ENCODE results near the gene RAI1. TPM values are rescaled to one million over a fixed set of nuclear protein-coding genes. Genes with fewer than 3 reads are reported as not detected.

The RAI1 gene
- total and polyA plus RNA-seq, 2 experiments from 2014 or later: 0.87 to 0.89 TPM

DNA sequence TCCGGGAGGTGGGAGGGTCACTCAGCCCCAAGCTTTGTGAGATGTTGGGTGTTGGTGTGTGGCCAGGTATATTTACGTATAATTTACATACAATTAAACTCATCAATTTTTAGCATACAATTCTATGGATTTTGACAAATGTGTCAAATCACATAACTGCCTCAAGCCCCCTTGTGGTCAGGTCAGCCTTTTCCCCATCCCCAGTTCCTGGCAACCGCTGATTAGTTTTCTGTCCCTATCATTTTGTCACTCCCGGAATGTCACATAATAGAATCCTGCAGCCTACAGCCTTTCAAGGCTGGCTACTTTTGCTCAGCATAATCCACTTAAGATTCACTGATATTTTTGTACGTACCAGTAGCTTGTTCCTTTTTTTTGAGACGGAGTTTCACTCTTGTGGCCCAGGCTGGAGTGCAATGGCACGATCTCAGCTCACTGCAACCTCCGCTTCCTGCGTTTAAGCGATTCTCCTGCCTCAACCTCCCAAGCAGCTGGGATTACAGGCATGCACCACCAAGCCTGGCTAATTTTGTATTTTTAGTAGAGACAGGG lies 19.3 kb upstream of the RAI1 start:
- Mint-ChIP-seq H3K4me3 (no peak overlapping the region), H3K36me3 (ENCODE audit: low read depth) (peaks cover 5% of the 10 kb centered on the region; the same call in 1 of the 3 replicates), H3K27me3 (ENCODE audit: insufficient read depth, low read depth, poor library complexity) (peaks cover 11% of the 10 kb centered on the region), H3K9me3 (peaks cover 32% of the 10 kb centered on the region), H3K4me1 (peaks cover 14% of the 10 kb centered on the region), H3K27ac (no peak overlapping the region)
- Histone ChIP-seq H3K27ac (ENCODE audit: low read depth) (no peak overlapping the region), H3K79me2 (replicated peaks; ENCODE audit: insufficient read depth) (no peaks in the 10 kb centered on the region), H2AFZ (no peak overlapping the region), H3K4me2 (no peak overlapping the region), H4K20me1 (replicated peaks; ENCODE audit: insufficient read depth) (no peaks in the 10 kb centered on the region), H3K9me2 (ENCODE audit: insufficient read depth) (no peaks in the 10 kb centered on the region), H3K4me3 (no peak overlapping the region), H3K4me1 (ENCODE audit: insufficient read depth) (no peaks in the 10 kb centered on the region), H3K36me3 (ENCODE audit: insufficient read depth) (no peaks in the 10 kb centered on the region), H3K27me3 (ENCODE audit: insufficient read depth) (no peaks in the 10 kb centered on the region), H3F3A (replicated peaks; ENCODE audit: low read depth) (no peaks in the 10 kb centered on the region)
- peak; percentile 55 for DNase-seq (ENCODE audit: low spot score)
- TF ChIP-seq REST (IDR thresholded peaks at IDR 0.05; ENCODE audit: unreplicated experiment): no peak
- TF ChIP-seq, protein P1, sequence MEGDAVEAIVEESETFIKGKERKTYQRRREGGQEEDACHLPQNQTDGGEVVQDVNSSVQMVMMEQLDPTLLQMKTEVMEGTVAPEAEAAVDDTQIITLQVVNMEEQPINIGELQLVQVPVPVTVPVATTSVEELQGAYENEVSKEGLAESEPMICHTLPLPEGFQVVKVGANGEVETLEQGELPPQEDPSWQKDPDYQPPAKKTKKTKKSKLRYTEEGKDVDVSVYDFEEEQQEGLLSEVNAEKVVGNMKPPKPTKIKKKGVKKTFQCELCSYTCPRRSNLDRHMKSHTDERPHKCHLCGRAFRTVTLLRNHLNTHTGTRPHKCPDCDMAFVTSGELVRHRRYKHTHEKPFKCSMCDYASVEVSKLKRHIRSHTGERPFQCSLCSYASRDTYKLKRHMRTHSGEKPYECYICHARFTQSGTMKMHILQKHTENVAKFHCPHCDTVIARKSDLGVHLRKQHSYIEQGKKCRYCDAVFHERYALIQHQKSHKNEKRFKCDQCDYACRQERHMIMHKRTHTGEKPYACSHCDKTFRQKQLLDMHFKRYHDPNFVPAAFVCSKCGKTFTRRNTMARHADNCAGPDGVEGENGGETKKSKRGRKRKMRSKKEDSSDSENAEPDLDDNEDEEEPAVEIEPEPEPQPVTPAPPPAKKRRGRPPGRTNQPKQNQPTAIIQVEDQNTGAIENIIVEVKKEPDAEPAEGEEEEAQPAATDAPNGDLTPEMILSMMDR (conservative IDR thresholded peaks at IDR 0.05; ENCODE audit: low read depth in 2 of 2): peak; percentile 45 to 66
- peak; percentile 15; the same call in 2 of the 3 replicates for ATAC-seq

DNA sequence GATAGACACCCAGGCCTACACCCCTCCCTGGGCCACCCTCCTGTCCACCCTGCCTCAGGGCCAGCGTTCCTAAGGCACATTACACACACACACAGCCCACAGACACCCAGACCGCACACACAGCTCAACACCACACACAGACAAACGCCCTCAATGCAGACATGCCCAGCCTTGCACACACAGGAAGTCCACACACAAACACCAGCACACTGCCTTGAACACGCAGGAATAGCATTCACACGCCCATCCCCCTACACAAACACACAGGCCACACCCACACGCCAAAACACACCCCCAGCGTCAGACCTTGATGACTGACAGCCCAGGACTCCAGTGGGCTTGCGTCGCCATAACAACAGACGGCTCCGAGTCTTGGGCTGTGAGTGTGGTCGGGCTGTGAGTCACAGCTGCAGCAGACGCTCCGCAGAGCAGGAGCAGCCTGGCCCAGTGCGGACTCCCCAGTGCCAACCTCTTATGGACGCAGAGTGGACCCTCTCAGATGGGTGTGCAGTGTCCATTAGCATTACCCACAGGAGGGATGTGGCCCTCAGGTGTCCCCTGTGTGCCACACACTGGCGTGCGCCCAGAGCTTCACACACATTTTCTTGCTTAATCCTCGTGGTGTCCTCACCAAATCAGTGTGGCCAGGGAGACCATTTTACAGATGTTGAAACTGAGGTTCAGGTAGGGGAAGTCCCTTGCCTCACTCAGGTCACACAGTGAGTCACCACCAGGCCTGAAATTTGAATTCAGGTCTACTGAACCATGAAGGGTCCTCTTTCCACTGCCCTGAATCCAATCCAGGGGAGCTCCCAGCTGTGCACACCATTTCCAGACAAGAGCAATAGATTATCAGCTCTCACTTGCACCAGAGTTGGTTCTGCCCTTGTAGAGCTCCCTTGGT lies 17.8 kb upstream of the RAI1 start:
- Histone ChIP-seq H3K4me2 (no peak overlapping the region), H3K9me2 (ENCODE audit: insufficient read depth) (no peaks in the 10 kb centered on the region), H2AFZ (no peak overlapping the region), H3K4me1 (ENCODE audit: insufficient read depth) (no peaks in the 10 kb centered on the region), H3K4me3 (no peak overlapping the region), H3K27me3 (ENCODE audit: insufficient read depth) (no peaks in the 10 kb centered on the region), H3K79me2 (replicated peaks; ENCODE audit: insufficient read depth) (no peaks in the 10 kb centered on the region), H3K36me3 (ENCODE audit: insufficient read depth) (no peaks in the 10 kb centered on the region), H4K20me1 (replicated peaks; ENCODE audit: insufficient read depth) (no peaks in the 10 kb centered on the region), H3K27ac (ENCODE audit: low read depth) (no peak overlapping the region), H3F3A (replicated peaks; ENCODE audit: low read depth) (no peaks in the 10 kb centered on the region)
- H3K27me3 Mint-ChIP-seq (ENCODE audit: insufficient read depth, low read depth, poor library complexity): peaks cover 8% of the 10 kb centered on the region
- peak; percentile 56; the same call in 1 of the 2 replicates for TF ChIP-seq CREB1 (CRISPR knock-in tag; IDR thresholded peaks at IDR 0.05; ENCODE audit: low read depth)
- TF ChIP-seq, protein P2, sequence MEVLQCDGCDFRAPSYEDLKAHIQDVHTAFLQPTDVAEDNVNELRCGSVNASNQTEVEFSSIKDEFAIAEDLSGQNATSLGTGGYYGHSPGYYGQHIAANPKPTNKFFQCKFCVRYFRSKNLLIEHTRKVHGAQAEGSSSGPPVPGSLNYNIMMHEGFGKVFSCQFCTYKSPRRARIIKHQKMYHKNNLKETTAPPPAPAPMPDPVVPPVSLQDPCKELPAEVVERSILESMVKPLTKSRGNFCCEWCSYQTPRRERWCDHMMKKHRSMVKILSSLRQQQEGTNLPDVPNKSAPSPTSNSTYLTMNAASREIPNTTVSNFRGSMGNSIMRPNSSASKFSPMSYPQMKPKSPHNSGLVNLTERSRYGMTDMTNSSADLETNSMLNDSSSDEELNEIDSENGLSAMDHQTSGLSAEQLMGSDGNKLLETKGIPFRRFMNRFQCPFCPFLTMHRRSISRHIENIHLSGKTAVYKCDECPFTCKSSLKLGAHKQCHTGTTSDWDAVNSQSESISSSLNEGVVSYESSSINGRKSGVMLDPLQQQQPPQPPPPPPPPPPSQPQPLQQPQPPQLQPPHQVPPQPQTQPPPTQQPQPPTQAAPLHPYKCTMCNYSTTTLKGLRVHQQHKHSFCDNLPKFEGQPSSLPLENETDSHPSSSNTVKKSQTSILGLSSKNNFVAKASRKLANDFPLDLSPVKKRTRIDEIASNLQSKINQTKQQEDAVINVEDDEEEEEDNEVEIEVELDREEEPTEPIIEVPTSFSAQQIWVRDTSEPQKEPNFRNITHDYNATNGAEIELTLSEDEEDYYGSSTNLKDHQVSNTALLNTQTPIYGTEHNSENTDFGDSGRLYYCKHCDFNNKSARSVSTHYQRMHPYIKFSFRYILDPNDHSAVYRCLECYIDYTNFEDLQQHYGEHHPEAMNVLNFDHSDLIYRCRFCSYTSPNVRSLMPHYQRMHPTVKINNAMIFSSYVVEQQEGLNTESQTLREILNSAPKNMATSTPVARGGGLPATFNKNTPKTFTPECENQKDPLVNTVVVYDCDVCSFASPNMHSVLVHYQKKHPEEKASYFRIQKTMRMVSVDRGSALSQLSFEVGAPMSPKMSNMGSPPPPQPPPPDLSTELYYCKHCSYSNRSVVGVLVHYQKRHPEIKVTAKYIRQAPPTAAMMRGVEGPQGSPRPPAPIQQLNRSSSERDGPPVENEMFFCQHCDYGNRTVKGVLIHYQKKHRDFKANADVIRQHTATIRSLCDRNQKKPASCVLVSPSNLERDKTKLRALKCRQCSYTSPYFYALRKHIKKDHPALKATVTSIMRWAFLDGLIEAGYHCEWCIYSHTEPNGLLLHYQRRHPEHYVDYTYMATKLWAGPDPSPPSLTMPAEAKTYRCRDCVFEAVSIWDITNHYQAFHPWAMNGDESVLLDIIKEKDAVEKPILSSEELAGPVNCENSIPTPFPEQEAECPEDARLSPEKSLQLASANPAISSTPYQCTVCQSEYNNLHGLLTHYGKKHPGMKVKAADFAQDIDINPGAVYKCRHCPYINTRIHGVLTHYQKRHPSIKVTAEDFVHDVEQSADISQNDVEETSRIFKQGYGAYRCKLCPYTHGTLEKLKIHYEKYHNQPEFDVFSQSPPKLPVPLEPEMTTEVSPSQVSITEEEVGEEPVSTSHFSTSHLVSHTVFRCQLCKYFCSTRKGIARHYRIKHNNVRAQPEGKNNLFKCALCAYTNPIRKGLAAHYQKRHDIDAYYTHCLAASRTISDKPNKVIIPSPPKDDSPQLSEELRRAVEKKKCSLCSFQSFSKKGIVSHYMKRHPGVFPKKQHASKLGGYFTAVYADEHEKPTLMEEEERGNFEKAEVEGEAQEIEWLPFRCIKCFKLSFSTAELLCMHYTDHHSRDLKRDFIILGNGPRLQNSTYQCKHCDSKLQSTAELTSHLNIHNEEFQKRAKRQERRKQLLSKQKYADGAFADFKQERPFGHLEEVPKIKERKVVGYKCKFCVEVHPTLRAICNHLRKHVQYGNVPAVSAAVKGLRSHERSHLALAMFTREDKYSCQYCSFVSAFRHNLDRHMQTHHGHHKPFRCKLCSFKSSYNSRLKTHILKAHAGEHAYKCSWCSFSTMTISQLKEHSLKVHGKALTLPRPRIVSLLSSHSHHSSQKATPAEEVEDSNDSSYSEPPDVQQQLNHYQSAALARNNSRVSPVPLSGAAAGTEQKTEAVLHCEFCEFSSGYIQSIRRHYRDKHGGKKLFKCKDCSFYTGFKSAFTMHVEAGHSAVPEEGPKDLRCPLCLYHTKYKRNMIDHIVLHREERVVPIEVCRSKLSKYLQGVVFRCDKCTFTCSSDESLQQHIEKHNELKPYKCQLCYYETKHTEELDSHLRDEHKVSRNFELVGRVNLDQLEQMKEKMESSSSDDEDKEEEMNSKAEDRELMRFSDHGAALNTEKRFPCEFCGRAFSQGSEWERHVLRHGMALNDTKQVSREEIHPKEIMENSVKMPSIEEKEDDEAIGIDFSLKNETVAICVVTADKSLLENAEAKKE (CRISPR knock-in tag; IDR thresholded peaks at IDR 0.05): no peak
- H3K27ac Mint-ChIP-seq: 0 out of 2 replicates have a peak overlapping the region, but pooled peaks have one; percentile 10
- peak; percentile 90 for DNase-seq (ENCODE audit: low spot score)
- peaks cover 17% of the 10 kb centered on the region for H3K9me3 Mint-ChIP-seq
- peaks cover 5% of the 10 kb centered on the region; the same call in 1 of the 3 replicates for H3K36me3 Mint-ChIP-seq (ENCODE audit: low read depth)
- peak overlapping the region; percentile 7; the same call in 1 of the 3 replicates for H3K4me3 Mint-ChIP-seq
- H3K4me1 Mint-ChIP-seq: peaks cover 14% of the 10 kb centered on the region
- ATAC-seq: peak; percentile 93

Measured in GM23338 (cell line).